DMS53 treated with DMSO at 0.1 percent for 48 hours (cell line): ENCODE results near the gene IL33.
A peak's percentile ranks its signal among the peaks of the same experiment; 100 is the strongest.

Experiments used
- DNase-seq: peaks from one replicate; lab custom pipeline; 2025; ENCODE audit not compliant: unreplicated experiment; lab: John Stamatoyannopoulos, UW

IL33 gene

DNA sequence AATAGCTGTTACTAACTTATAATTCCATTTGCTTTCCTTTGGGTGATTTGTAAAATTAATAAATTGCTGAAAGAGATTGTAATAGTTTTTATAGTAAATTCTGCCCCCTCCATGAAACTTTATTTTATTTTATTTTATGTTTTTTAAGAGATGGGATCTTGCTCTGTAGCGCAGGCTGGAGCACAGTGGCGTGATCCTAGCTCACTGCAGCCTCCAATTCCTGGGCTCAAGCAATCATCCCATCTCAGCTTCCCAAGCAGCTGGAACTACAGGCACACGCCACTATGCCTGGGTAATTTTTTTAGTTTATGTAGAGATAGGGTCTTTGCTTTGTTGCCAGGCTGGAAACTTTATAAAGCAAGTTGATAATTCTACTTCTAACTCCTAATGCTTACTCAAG is 395 bp downstream of the IL33 start:
- no peak for DNase-seq

DNA sequence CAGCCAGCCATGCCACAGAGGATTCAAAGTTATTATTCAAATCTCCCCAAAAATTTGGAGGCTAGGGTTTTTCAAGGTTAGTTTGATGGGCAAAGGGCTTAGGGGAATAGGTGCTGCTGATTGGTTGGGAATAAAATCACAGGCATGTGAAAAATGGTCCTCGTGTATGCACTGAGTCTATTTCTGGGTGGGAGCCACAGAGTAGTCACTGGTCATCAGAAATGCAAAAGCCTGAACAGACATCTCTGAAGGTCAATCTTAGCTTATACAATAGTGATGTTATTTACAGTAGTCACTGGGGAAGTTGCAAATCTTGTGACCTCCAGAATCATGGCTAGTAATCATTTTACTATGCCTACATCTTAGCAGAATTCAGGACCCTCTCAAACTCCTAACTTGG is 1.3 kb downstream of the IL33 start:
- no peak for DNase-seq

DNA sequence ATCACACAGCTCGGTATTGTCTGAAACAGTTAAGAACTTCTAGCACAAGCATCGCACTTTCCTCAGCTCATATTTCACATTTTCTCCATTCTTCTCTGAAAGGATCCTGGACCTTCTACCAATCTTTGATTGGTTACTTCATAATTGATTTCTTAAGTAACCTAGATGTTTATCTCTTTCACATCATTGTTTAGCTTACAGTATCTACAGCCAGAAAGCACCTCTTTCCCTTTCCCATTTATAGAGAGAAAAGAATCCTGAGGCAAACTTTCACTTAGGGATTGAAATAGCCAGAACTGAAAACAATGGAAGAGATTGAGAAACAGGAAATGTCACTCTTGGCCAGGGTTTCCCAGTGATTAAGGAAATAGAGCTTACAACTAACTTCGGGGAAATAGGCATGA is 2.5 kb downstream of the IL33 start:
- DNase-seq = no peak

DNA sequence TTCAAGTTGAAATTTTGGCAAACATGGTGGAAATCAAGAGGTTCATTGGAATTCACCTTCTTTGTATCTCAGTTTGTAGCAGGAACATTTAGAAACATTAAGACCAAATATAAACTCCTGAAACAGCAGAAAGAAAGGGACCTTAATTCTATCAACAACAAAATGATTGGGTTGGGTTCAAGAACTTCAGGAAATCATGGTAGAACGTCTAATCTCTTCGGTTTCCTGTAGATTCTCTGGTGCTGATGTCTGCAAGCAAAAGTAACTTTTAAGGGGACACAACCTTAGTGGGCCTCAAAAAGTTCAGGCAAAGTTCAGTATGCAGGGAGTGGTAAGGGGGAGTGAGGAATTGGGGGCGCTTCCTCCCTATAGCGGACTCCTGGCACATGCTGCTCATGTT is 3.4 kb downstream of the IL33 start:
- DNase-seq = no peak

DNA sequence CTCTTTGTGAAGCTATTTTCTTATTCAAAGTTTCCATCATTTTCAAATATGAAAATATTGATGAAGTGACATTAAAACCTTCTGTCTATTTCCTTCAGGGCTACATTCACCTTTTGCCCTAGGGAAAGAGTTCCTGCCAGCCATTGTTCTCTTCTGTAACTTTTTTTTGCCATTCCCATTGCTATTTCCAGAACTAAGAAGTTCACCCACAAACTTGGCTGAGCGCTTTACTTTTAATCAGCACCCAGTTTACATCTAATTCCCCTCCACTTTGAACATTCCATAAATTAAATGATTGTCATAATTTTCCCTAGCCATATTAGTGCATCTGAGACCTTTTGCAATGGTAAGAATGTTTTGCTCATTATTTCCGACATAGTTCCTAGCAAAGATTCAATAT is 4.4 kb downstream of the IL33 start:
- no peak for DNase-seq

DNA sequence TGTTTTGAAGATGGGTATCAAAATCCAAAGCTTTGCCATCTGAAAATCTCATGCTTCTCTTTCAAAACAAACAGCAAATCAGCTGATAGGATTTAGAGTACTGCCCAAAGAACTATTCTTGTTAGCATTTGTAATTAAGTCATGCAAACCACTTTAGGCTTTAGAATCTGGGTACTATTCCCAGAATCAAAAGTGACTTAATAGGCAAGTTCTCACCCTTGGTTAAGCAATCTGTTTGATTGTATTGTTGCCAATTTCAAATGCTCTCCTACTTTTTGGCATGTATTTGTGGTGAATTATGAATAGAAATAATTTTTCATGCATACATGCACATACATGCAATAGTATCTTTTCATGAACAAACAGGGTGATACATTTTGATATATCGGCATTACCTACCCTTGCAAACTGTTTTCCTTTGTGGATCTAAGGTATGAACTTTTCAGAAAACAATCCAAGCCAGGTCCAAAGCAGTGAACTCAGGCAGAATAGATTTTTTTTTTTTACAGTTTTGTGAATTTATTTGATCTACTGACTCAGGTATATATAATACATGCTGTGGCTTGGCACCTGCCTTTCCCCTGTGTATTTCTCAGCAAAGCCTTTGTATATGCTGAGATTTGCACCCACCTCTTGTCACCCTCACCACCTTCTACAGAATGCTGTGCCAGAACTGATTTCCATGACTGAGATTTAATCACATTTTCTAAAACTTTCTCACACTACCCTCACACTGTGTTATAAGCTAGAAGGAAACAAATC is 9.0 kb downstream of the IL33 start:
- DNase-seq = no peak

DNA sequence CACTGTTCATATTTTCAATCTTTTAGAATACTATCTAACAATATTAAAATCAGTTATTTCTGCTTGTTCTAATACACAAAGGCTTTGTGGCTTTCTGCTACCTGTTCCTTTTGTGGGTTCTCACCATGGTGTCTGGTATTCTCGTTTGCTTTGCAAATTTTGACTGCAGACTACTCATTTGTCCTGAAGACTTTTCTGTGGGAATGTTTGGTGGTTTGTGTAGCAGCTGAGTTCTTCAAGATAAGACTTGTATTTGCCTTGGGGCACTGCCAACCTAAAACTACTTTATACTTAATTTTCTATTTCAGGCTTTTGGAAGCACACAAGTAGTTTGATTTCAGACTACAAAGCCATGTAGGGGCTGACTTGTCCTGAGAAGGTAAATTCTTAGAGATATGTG is 11.1 kb downstream of the IL33 start:
- no peak for DNase-seq

DNA sequence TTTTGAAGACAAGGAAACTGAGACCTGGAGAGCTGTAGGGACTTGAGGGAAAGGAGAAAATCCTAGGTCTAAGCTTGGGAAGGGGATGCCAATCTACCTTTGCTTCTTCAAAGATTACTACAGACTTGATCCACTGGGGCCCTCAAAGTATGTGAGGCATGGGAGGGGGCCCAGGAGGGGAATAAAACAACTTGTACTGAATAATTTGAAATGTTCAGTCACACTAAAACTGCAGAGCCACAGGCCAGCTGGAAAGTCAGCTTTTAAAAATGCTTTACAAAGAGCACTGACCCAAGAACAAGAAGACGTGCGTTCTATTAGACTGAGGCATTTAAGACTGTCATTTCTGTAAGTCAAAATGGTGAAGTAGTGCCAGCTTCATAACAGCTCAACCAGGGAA is 13.6 kb downstream of the IL33 start:
- no peak for DNase-seq

DNA sequence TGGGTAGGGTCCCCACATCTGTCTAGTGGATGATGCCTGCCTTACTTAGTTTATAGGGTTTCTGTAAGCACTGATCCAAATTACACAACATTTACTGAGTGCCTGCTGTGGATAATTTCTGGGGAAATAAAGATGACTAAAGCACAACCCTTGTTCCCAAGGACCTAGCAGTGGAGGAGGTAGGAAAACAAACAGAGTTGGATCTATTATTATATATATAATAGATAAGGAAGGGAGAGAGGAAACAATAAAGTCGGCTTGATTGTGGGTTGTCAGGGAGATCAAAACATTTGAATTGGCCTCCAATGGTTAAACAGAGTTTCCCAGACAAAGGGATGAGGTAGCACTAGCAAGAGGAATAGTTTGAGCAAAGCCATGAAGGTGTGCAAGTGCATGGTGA is 14.0 kb downstream of the IL33 start:
- no peak for DNase-seq

DNA sequence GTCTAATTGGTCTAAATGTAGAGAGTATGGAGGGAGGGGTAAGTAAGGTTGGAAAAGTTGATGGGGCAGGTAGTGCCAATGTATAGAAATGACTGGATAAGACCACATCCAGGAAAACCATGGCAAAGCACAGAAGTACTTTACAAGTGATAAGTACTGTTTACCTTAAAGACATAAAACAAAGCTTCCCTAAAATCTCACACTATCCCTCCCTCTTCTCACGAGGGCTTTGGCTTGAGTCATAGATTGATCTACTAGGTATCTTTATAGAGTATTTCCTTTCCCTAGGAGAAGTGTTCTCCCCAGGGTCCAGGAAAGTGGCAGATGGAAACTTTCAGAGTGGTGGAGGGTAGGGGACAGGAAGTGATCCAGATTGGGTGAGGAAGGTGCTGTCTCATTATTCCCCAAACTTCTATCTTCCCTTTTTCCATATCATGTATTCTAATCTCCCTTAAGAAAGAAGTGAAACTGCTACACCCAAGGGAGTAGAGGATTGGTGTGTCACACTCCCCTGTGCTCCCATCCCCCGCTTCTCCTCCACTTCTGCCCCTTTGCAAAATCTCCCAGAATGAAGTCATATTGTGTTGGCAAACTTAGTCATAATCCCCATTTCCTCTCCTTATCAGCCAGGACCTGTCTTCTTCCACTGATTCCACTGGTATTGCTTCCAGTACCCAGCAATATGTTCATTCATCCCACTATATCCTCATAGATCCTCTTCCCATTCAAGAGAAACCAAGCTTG is 14.6 kb downstream of the IL33 start:
- DNase-seq = no peak

DNA sequence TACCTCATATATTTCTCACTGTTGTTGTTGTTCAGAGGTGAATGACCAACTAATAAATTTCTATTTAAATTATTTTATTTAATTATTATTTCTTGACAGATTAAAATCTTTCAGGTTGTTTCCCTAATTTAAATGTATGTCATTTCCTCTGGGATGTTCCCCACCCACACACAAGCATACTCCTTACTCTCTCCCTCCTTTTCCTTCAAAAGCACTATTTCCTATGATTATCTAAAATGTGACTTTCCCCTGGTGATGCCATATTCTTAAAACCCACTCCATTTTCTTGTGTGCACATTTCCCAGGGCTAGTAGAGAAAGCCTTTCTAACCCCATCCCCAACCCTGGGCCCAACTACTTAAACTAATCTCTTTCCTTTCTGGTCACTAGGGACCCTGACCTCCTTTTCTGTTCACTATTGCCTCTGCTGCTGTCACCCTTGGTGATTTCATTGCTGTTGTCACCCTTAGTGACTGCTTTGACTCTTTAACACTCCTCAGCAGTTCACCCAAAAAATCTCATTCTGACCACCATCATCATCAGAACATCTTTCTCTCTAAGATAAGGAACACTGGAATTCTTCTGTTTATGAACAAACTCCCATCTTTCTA is 16.8 kb downstream of the IL33 start:
- no peak for DNase-seq

DNA sequence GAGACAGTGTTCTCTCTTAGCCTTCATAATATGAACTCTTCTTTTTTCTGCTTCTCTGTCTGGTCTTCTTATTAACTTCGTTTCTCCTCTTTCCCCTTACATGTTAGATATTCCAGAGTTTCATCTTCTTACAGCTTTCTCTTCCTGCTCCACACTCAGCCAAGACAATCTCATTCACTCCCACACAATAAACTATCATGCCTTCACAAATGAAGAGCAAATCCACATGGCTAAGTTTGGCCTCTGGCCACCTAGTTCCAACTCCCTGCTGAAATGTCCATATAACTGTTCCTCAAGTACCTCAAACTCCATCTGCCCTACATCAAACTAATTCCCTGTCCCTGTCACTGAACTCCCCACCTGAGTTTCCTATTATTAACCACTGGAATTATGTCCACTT is 18.4 kb downstream of the IL33 start:
- no peak for DNase-seq

DNA sequence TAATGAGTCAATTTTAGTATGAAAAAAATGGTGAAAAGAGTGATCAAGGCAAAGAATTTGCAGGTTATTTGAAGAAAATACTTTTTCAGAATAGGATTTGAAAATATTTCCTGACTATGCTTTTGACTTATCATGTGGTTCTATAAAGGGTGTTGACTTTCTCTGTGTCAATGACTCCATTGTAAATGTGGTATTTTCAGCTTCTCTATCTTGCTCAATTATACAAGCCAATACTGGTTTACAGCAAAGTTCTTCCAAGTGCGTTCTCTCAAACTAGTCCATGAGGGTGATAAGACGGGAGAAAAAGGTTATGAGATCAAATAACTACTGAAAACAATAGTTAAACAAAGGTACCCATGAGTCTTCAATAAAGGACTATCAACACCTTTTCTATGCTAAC is 21.7 kb downstream of the IL33 start:
- DNase-seq = no peak

DNA sequence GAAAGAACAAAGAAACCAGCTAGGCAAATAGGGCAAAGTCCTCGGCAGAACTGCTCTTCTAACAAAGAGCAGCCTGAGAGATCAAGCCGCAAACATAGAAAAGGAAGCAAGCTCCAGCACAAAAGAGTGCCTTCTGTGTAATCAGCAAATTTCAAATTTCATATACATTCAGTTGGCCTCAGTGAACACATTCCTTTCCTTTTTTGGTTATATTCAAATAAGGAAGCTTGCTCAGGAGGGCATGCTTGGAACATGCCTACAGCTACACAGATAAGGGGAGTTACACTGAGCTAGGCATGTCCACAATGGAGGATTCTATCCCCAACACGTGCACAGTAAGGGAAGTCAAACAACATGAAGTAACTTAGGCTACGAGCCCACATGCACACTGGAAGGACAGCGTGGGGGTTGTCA is 23.4 kb downstream of the IL33 start:
- DNase-seq = no peak

DNA sequence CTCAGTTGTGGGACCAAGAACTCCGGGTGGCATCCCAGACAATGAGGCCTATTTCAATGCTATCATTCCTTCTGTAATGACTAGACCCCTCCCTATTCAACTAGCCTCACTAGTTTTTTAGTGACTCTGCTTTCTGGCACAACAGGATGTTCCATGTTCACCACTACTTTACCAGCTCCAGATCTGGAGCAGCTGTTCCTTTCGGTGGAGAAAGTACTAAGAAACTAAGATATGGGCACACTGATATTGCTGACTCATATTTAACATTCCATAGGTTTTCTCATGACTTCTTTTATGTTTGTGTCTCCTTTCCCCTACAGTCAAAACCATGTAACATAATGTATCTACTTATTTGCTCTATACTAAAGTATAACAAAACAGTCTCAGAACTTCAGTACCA is 24.1 kb downstream of the IL33 start:
- DNase-seq = no peak

DNA sequence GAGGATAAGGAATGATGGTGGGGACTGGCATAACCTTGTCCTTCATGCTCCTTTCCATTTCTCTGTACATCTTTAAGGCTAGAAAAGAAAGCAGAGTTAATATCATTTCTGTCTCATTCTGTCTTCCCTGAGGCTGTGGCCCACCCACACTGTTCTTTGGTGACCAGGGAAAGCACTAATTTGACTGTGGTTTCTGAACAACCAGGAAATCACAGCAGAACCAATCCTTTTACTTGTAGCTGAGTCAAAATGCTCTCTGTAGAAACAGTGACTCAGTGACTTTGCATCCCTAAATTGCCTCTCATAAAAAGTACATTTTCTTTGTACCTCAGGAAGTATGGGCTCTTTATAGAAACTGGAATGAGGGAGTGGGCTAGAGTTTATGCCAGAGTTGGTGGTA is 28.1 kb downstream of the IL33 start:
- DNase-seq = no peak

DNA sequence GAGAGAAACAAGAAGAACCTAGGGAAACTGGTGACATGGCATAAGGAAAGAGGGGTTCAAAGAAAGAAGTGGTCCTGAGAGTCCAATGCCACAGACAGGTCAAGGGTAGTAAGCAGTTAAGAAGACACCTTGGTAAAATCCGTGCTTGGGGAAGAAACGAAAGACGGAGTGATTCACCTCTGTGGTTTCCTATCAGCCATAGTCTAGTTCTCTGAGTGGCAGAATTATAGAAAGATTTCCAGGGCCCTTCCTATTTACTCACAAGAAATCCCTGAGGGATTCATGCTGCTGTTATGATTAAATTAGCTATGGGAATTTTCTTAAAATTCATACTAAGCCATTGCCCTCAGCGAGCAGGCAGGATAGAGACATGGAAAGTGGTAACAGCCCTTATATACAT is 31.7 kb downstream of the IL33 start:
- DNase-seq = no peak

DNA sequence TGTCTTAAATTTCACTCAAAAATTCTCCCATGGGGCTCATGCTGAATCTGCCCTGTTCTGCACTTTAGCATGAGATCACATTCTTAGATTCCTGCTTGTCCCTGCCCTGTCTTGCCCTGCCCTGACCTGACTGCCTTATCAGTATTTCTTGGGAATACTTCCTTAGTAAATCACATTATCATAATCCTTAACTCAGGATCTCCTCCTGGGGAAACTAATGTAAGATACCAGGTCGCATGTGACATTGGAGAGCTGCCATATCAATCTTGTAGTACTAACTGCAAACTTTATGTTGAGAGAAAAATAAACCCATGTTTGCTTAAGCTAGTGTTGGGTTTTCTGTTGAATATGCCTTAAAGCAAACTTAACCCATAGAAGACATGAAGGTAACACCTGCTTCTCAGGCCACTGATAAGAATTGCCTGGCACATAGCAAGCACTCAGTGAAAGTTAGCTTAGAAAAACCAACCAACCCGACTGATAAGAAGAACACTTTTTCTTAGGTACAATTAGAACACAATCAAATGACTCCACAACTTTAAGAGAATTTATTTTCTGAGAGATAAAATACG is 53.3 kb downstream of the IL33 start:
- no peak for DNase-seq

DNA sequence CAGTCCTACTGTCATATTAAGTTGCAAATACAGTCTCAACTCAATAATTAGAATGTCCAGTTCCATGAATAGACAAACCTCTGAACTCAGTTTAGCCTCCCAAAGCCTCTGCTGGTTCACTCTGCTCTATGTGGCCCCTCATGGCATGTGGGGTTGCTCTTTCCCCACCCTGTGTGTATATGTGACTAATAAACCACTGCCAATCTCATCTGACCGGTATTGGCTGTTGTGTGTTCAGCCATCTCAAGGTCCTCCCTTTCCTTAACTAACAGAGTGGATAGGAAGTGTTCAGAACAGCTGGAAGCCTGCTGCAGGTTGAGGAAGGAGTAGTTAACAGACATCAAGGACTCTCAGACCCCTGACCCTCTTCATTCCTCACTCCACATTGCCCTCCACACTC is 55.3 kb downstream of the IL33 start:
- no peak for DNase-seq

DNA sequence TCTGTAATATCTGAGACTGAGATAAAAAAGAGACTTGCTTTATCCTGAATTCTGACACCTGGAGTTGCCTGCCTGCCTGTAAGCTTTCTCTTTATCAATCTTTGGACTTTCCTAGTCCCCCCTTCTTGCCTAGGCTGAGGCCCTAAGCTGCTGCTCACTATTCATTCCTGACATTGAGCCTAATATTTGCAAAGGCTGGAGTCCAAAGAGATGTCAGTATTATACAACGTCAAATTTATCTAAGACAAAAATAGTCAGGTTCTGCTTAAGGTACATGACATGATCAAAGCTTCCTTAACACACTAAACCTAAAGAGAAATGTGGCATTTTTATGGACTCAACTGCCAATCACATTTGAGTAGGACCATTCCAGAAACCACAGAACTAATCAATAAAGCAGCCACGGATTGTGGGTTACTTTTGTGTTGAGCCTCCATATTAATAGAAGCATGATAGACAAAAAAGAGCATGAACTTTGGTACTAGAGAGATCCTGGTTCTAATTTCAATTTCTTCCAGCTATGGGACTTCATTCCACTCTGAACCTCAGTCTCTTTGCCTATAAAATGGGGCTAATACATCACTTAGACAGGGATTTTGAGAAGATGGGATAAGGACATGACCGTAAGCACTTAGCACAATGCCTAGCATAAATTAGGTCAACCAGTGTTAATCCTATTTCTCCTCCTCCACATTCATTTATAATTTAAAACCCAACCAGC is 56.1 kb downstream of the IL33 start:
- no peak for DNase-seq

DNA sequence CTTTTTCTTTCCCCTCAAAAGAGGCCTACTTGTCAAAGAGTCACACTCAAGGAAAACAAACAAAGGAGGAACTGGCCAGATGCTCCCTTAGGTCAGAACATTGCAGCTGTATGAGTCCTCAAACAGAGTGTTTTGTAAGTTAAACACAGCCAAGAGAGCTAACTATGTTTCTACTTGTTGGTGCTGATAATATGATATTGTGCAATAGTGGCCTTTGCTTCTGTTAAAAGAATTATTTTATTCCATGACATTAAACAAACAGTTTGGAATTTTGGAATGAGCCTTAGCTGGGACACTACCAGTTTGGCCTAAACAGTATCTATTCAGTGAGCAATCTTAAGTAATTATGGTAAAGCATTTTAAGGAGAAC is 56.6 kb downstream of the IL33 start:
- peak; percentile 18 for DNase-seq
